Stimulated activated CD4-positive, alpha-beta T cell treated with anti-CD3 and anti-CD28 coated beads, Interleukin-1b, Interleukin-23, amount 100 ng/mL, for 1 hour (primary cell): ENCODE measurements around the gene GFRA1.

Experiments used
- DNase-seq, 2 donors: peaks; one replicate each; pipeline ENCODE4 v3.0.0-alpha.2; 2020; ENCODE audit warnings: low read depth in 2 of 2

GFRA1 gene

DNA sequence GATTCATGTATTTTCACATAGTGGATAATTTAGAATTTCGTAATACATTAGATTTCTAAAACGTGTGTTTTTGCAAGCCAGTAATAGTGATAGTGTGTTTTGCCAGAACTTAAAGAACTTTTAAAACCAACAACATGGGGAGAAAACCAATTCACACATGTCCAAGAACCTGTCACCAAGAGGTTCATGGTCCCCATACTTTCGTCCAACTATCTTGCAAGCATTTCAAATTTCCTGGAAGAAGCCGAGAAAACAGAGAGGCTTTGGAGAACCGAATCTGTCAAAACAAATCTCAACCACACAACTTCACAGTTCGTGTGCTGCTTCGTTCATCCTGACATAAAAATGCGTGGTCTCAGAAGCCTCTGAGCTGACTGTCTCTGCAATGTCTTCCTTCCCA lies 31.9 kb downstream of the GFRA1 start:
- DNase-seq: no peak

- no peak for DNase-seq
These were observed 32.7 kb downstream of the GFRA1 start for GRCh38 chr10:116240157-116240950.

GRCh38 chr10:116239229-116239628 lies 33.8 kb downstream of the GFRA1 start:
- DNase-seq: no peak

- DNase-seq: no peak
These were observed 35.0 kb downstream of the GFRA1 start for GRCh38 chr10:116237970-116238369.

DNA sequence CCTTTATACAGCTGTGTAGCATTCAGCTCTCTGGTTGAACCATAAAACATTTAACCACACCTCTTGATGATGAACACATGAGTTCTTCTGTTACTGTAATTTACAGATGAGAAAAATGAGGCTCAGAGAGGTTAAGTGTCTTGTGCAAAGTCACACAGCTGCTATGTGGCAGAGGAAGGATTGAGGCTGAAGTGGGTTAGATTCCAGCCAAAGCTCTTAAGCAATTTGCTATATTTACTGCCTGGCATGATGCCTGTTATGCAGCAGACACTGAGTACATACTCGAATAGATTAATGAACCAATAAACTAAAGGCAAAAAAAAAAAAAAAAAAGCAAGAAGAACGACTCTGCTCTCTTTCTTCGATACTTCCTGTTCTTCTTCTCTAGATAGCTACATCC lies 35.7 kb downstream of the GFRA1 start:
- no peak for DNase-seq

GRCh38 chr10:116233230-116233629 lies 39.8 kb downstream of the GFRA1 start:
- no peak for DNase-seq

DNA sequence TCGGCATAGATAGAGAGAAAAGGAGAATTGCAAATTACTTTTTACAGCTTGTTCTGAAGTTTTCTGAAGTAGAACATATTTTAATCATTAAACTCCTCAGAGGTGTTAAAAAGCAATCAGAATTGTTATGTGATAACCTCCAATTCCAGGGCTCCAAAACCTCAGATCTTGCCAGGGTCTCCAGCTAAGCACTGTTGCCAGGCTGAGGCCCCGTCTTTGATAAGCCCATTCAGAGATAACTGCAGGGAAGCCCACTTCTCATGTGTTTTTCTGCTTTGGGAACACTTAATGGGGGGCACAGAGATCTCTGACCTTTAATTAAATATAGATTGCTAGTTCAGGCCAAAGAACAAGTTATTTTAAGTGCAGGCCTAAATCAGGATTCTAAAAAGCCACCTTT lies 40.4 kb downstream of the GFRA1 start:
- DNase-seq: no peak

DNA sequence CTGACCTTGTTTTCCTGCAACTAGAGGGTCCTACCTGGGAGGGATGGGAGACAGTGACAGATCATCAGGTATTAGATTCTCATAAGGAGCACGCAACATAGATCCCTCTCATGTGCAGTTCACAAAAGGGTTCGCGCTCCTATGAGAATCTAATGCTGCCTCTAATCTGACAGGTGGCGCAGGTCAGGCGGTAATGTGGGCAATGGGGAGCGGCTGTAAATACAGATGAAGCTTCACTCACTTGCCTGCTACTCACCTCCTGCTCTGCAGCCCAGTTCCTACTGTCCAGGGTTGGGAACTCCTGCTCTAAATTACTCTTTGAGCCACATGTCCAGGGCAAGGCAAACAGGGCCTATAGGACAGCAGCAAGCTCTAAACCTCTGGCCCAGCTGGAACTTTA lies 46.2 kb downstream of the GFRA1 start:
- DNase-seq: no peak

DNA sequence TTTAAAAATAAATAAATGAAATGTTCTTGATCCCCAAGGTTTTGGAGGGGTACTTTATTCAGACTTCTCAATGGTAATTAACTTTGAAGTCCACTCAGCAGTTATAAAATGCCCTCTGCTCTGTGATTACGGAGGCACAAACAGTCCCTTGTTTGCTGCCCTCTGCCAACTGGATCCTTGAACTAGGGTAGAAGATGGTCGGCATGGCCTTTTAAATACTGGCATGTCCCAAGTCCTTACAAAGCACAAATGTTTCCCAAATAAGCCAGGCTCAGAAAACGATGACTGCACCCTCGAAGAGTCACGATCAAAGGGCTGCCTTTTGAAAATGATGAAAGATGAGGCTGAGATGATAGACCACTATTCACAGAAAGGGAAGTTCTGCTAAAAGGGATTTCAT lies 47.0 kb downstream of the GFRA1 start:
- DNase-seq: no peak

- DNase-seq: no peak
These were observed 49.7 kb downstream of the GFRA1 start for GRCh38 chr10:116223289-116223688.

GRCh38 chr10:116221053-116221452 lies 52.0 kb downstream of the GFRA1 start:
- DNase-seq: no peak

GRCh38 chr10:116216676-116217075 lies 56.3 kb downstream of the GFRA1 start:
- no peak for DNase-seq

DNA sequence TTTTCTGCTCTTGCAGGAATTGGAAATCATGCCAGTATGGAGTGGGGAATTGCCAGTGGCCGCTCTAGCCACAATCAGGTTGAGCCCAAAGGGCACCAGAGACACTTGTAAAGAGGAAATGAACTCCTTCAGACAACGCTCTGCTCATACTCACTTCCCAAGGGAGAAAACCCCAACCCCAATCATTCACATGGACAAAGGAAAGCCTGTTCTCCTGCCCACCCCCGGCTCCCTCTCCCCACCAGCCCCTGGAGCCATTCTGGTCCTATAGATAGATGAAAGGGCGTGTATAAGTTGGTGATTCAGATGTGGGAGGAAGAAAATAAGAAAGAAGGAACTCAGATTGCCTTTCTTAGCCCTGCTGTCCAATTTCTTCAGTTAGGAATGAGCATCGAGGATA lies 57.4 kb downstream of the GFRA1 start:
- no peak for DNase-seq

DNA sequence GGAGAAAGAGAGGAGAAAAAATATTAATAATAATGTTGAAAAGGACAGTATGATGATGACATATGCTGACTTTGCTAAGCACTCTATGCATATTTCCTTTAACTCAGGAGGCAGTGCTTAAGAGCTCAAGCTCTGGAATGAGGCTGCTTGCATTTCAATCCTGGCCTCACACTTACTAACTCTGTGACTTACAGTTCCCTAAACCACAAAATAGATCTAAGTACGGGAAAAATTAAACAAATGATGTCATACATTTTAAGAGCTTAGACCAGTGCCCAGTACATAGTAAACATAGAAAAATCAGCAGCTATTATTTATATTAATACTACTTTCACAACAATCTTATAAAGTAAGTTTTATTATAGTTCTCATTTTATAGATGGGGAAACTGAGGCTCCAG lies 61.3 kb downstream of the GFRA1 start:
- no peak for DNase-seq

DNA sequence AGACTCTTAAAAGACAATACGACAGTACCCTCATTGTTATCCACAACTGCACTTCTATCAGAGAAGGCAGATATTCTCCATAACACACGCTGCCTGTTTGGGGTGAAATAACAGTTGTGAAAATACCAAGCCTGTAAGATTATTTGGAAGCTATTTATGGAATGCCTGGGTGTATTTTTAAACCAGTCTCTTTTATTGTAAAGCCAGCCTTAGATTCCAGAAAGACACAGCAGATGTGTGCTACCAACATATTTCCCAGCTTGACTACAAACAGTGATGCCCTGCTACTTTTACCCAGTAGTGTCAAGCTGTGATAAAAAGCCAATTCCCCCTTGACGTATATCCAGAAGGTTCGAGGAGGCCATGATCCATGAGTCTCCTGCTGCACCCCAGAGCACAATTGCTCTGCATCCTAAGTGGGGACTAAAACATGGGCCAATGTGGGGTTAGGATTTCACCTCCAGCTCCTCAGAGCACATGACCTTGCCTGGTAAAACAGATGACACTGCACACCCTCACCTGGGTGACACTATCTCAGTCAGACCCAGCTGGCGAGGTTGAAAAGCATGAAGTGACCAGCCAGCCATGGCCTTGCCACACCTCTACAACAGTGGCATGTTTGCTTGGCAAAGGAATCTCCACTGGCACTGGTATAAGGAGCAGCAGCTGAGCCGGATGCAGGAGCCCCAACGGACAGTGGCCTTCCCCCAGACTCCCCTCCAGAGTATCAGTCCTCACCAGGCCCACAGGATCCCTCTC lies 62.2 kb downstream of the GFRA1 start:
- no peak for DNase-seq

DNA sequence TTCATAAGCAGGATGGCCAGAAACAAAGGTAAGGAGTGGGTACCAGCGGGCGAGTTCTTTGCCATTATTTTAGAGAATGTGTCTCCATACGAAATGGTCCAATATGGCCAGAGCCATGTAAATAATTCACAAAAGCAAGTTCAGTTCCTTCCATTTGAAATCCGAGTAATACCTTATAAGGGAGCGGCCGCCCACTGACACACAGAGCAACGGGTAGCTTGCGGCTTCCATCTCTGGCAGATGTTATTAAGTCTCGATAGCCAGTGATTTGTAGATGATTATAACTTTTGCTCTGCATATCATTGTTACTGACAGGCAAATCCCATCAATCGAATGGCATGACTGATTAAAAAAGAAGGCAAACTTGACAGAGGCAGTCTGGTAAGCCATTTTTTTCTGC lies 63.2 kb downstream of the GFRA1 start:
- no peak for DNase-seq

DNA sequence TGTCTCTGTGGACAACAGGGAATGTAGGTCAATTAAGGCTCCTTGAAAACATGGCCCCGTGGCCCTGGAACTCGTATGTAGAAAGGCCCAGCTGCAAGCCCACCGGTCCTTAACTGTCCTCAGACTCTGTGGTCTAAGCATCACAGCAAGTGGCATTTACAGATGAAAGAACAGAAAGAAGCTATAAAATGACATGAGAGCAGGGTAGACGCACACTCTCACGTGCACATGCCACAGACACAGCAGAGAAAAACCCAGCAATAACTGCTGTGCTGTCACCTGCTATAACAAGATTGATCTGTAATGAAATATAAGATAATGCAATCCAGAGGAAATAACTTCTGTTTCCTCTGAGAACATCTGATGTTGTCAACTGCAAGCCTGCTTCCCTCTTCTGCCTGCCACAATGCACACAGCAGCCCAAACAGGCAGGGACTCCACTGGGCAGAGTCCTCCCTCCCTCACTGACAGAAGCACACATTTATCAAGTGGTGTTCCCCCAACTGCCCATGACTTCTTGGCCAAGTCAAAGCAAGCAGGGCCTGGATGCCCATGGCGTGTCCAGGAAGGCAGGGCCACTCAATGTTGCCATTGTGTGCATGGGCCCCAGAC lies 63.9 kb downstream of the GFRA1 start:
- DNase-seq: no peak

DNA sequence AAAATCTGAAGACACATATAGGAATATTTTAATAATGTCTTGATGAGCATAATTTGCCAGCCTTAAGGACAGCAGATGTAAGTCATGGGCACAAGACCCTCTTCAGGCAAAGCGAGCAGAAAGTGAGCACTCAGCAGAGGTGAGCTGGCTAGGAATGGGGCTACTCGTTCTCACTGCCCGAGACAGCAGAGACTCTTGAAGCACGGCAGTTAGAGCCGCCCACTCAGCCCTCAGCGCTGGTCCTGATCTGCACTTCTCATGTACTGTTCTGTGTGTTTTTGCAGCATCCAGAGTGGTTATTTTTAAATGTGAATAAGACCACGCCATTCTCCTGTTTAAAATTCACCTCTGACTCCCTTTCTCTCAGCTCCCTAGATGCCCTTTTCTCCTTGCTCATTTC lies 65.3 kb downstream of the GFRA1 start:
- no peak for DNase-seq

DNA sequence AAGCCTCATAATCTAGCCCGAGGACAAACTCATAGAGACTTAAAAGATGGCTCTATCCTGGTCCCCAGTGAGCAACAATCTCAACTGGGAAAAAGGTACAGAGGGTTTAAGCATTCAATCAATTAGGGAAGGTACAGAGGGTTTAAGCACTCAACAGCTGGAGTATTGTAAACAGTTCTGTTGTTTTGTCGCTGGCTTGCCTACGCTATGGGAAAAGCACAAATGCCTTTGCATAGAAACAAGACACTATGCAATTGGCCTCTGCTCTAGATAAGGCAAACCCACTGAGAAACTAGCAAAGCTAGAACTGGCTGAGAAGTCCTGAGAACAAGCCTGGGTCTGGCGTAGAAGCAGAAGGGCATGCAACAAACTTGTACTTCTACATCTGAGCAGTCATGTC lies 69.3 kb downstream of the GFRA1 start:
- no peak for DNase-seq

DNA sequence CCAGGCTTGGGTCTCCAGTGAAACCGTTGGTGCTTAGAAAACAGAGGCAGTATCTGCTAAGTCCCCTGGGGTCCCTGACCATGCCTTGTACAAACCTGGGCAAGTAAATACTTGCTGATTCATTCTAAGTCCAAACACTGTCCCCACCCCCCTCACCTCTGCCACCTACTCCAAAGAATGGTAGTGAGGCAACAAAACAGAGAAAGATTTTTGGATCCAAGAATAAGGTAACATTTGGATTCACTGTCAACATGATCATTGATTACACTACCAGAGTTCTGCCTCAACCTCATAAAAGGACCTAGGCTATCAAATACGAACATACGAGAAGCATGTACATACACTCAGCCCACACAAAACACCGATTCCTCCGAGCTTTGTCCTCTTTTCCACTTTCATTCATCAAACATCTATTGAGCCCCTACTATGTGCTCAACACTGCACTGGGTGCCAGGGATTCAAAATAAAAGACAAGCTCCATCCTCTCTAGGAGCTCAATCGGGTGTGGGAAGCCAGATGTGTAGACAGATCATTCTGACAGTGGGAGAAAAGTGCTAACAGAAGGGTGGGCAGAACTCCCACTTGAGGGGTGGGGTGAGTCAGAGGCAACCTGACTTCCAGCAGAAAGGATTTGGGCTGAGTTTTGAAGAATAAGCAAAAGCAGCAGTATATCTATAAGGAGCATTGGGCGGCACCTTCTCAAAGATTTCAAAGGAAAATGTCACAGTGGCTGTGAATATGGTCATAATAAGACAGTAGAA lies 71.2 kb downstream of the GFRA1 start:
- DNase-seq: no peak

GRCh38 chr10:116201011-116201410 lies 72.0 kb downstream of the GFRA1 start:
- DNase-seq: no peak

DNA sequence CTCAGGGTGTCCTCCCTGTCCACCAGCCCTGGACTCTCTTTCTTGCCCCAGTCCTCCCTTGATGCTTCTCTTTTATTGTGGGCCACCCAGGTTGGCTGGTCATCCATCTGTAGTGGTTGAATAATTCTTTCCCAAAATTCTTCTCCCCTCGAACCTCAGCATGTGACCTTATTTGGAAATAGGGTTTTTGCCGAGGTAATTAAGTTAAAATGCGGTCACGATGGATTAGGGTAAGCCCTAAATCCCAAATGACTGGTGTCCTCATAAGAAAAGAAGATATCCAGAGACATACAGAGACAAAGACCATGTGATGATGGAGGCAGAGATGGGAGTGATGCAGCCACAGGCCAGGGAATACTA lies 74.3 kb downstream of the GFRA1 start:
- no peak for DNase-seq
